HCT116 (cell line): ENCODE results near the gene SELE. TPM values are rescaled to one million over a fixed set of nuclear protein-coding genes. Genes with fewer than 3 reads are reported as not detected.

ENCODE experiments used
- ATAC-seq: fragments of 200-7000 bp; cut with Tn5 transposase; 2 replicates; pipeline ENCODE4 v1.9.1; 2020; ENCODE audit warnings: mild to moderate bottlenecking, moderate library complexity
- BruUV-seq: library from RNA; stranded (reverse); fragments of 400-500 nt; replicated peaks from 2 replicates; lab custom pipeline; 2021; lab: Mats Ljungman, UMichigan
- CTCF ChIA-PET: fragments of 300-600 bp; sonication (Branson Sonifier 250); formaldehyde crosslinking; loops from one replicate; lab custom pipeline; 2021; ENCODE audit warnings: antibody characterized with exemption; lab: Charles Lee
- POLR2A ChIA-PET: fragments of 300-600, 350-600 bp; sonication (Branson Sonifier 250); formaldehyde crosslinking; loops from one replicate; lab custom pipeline; 2021; ENCODE audit warnings: antibody characterized with exemption; lab: Charles Lee
- RAD21 ChIA-PET, 2 experiments: fragments of 300-600 bp; sonication (Branson Sonifier 250); formaldehyde crosslinking; loops; one replicate each; lab custom pipeline; 2023; ENCODE audit warnings: low total read pairs in 2 of 2; ENCODE audit not compliant: uncharacterized antibody in 2 of 2, unreplicated experiment in 2 of 2, low non-redundant PET in 1 of 2; lab: Charles Lee
- DNase-seq: peaks from one replicate; pipeline ENCODE4 v3.0.0-alpha.2; 2010; ENCODE audit warnings: low read depth, low spot score
- H2AFZ ChIP-seq: fragments of 200-600 bp; shearing (Covaris generic), sonication (generic); 2 replicates; pipeline ENCODE4 v1.6.1; 2017; ENCODE audit warnings: low read depth, mixed run types, mixed read lengths, antibody characterized with exemption, low read length; ENCODE audit not compliant: poor library complexity, severe bottlenecking
- H3K27ac ChIP-seq: 2 replicates; pipeline ENCODE4 v1.5.1; 2012; ENCODE audit warnings: low read depth, low read length
- H3K27me3 ChIP-seq: fragments of 200-600 bp; sonication (generic); 2 replicates; pipeline ENCODE4 v1.6.1; 2016; ENCODE audit warnings: mixed run types, low read length, mixed read lengths; ENCODE audit not compliant: insufficient read depth
- H3K36me3 ChIP-seq, 2 experiments: fragments of 200-500 bp in 1 of 2; fragments of 200-600 bp in 1 of 2; sonication (Bioruptor generic) in 1 of 2; sonication (generic) in 1 of 2; 2 replicates each; pipeline versions ENCODE4 v1.5.1 to v1.6.1; 2014 to 2016; ENCODE audit warnings: low read length in 2 of 2, inconsistent platforms in 1 of 2, mixed read lengths in 1 of 2, mixed run types in 1 of 2; ENCODE audit not compliant: insufficient read depth in 2 of 2, control insufficient read depth in 1 of 2
- H3K4me1 ChIP-seq, 2 experiments: fragments of 200-600 bp in 1 of 2; sonication (generic) in 1 of 2; 2 replicates each; pipeline versions ENCODE4 v1.5.1 to v1.6.1; 2012 to 2017; ENCODE audit warnings: low read length in 2 of 2, inconsistent platforms in 1 of 2, mild to moderate bottlenecking in 1 of 2, mixed read lengths in 1 of 2, mixed run types in 1 of 2, moderate library complexity in 1 of 2; ENCODE audit not compliant: insufficient read depth in 2 of 2, control insufficient read depth in 1 of 2
- H3K4me2 ChIP-seq: fragments of 200-600 bp; sonication (generic); 2 replicates; pipeline ENCODE4 v1.6.1; 2017; ENCODE audit warnings: mixed run types, low read length, mixed read lengths
- H3K4me3 ChIP-seq, 2 experiments: fragments of 200-600 bp in 1 of 2; sonication (generic) in 1 of 2; replicated peaks in 1 of 2; 2 replicates each; pipeline ENCODE4 v1.5.1; 2011 to 2016; ENCODE audit warnings: low read length in 2 of 2, control low read depth in 1 of 2, low read depth in 1 of 2, mild to moderate bottlenecking in 1 of 2, mixed read lengths in 1 of 2, mixed run types in 1 of 2
- H3K79me2 ChIP-seq: fragments of 200-600 bp; sonication (generic); 2 replicates; pipeline ENCODE4 v1.6.1; 2017; ENCODE audit warnings: mild to moderate bottlenecking, mixed run types, low read length, moderate library complexity, mixed read lengths; ENCODE audit not compliant: insufficient read depth
- H3K9ac ChIP-seq: fragments of 200-600 bp; sonication (generic); 2 replicates; pipeline ENCODE4 v1.6.1; 2016; ENCODE audit warnings: low read length, mixed read lengths
- H3K9me2 ChIP-seq: fragments of 200-600 bp; sonication (generic), shearing (Covaris generic); 2 replicates; pipeline ENCODE4 v1.6.1; 2017; ENCODE audit warnings: mixed run types, mild to moderate bottlenecking, moderate library complexity; ENCODE audit not compliant: insufficient read depth
- H3K9me3 ChIP-seq, 2 experiments: fragments of 200-500 bp in 1 of 2; fragments of 200-600 bp in 1 of 2; sonication (Bioruptor generic) in 1 of 2; sonication (generic) in 1 of 2; 2 replicates each; pipeline ENCODE4 v1.6.1; 2014 to 2017; ENCODE audit warnings: low read length in 2 of 2, mixed read lengths in 2 of 2, inconsistent platforms in 1 of 2, low read depth in 1 of 2, mild to moderate bottlenecking in 1 of 2, mixed run types in 1 of 2, moderate library complexity in 1 of 2; ENCODE audit not compliant: control insufficient read depth in 1 of 2, insufficient read depth in 1 of 2
- H4K20me1 ChIP-seq: fragments of 200-600 bp; sonication (generic), shearing (Covaris generic); 2 replicates; pipeline ENCODE4 v1.6.1; 2017; ENCODE audit warnings: mixed run types, mild to moderate bottlenecking, moderate library complexity; ENCODE audit not compliant: insufficient read depth
- CEBPB ChIP-seq: IDR thresholded peaks from 2 replicates; pipeline ENCODE4 v1.6.1; 2012; ENCODE audit warnings: low read depth
- EZH2phosphoT487 ChIP-seq: fragments of 200-600 bp; IDR thresholded peaks from 2 replicates; pipeline ENCODE4 v1.6.1; 2018; ENCODE audit warnings: antibody characterized with exemption, borderline replicate concordance
- FOSL1 ChIP-seq: IDR thresholded peaks from 2 replicates; pipeline ENCODE4 v1.6.1; 2012; ENCODE audit warnings: low read depth
- JUND ChIP-seq: IDR thresholded peaks from 2 replicates; pipeline ENCODE4 v1.6.1; 2012
- POLR2A ChIP-seq: IDR thresholded peaks from 2 replicates; pipeline ENCODE4 v1.7.0; 2011; ENCODE audit warnings: borderline replicate concordance; ENCODE audit not compliant: insufficient read depth, insufficient read length; ENCODE audit errors: extremely low read depth
- SIN3A ChIP-seq: IDR thresholded peaks from 2 replicates; pipeline ENCODE4 v1.6.1; 2012; ENCODE audit warnings: low read depth
- SRF ChIP-seq: IDR thresholded peaks from 2 replicates; pipeline ENCODE4 v1.6.1; 2012; ENCODE audit warnings: low read depth
- TCF7L2 ChIP-seq: IDR thresholded peaks from 2 replicates; pipeline ENCODE4 v1.7.0; 2011; ENCODE audit warnings: borderline replicate concordance, inconsistent platforms; ENCODE audit not compliant: insufficient read depth, insufficient read length; ENCODE audit errors: extremely low read depth
- ZNF274 ChIP-seq: fragments of 200-500 bp; sonication (Bioruptor generic); IDR thresholded peaks from 2 replicates; pipeline ENCODE4 v1.6.1; 2014; ENCODE audit warnings: mild to moderate bottlenecking, low read depth, low read length, inconsistent platforms
- intact Hi-C: fragments of 100-400 bp; cut with micrococcal nuclease; formaldehyde crosslinking; loops from 2 replicates; pipeline ENCODE4 v1.10.0; 2022
- total RNA-seq: library from RNA; stranded (reverse); gene quantifications from one replicate; pipeline ENCODE4 v1.2.1, GENCODE V29; 2021; ENCODE audit not compliant: unreplicated experiment
- TF ChIP-seq, protein P1 (sequence below), 3 experiments: fragments of 200-600 bp in 1 of 3; sonication (generic) in 1 of 3; IDR thresholded peaks in 2 of 3; conservative IDR thresholded peaks in 1 of 3; 2 replicates each; pipeline ENCODE4 v1.5.1; 2012 to 2017; ENCODE audit warnings: low read depth in 2 of 3, low read length in 2 of 3, antibody characterized with exemption in 1 of 3, borderline replicate concordance in 1 of 3, control low read depth in 1 of 3, mild to moderate bottlenecking in 1 of 3, mixed read lengths in 1 of 3, mixed run types in 1 of 3, moderate library complexity in 1 of 3; ENCODE audit not compliant: insufficient read depth in 1 of 3
- TF ChIP-seq, protein P2 (sequence below): IDR thresholded peaks from 2 replicates; pipeline ENCODE4 v1.6.1; 2012
- TF ChIP-seq, protein P3 (sequence below): IDR thresholded peaks from 2 replicates; pipeline ENCODE4 v1.6.1; 2012; ENCODE audit warnings: low read depth

The SELE gene
- total RNA-seq, 1 experiment from 2014 or later, result not detected

DNA sequence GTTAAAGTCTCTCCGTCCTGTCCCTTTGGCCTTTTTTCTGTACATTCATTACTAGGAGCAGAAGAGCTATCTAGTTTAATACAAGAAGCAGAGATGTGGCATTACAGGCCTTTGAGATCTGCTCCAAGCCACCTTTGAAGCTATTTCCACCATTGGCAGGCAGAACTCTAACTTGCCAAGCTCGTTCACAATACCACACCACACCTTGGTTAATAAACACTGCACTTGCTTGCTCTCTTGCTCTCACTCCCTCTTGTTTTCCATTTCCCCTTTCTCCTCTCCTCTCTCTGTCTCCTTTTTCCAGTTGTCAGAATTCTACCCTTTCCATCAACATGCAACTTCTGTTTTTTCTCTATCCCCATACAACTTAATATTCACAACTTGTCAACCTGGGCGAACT lies 7.0 kb downstream of the SELE start:
- Histone ChIP-seq H3K4me2 (no peak overlapping the region), H3K4me3 (no peak overlapping the region), H3K27me3 (no peaks in the 10 kb centered on the region), H3K4me1 (no peaks in the 10 kb centered on the region), H3K9me3 (no peaks in the 10 kb centered on the region), H4K20me1 (no peaks in the 10 kb centered on the region), H2AFZ (no peak overlapping the region), H3K36me3 (no peaks in the 10 kb centered on the region), H3K79me2 (no peaks in the 10 kb centered on the region), H3K27ac (no peak overlapping the region), H3K9ac (no peak overlapping the region), H3K9me2 (no peaks in the 10 kb centered on the region)
- no peak for TF ChIP-seq ZNF274
- TF ChIP-seq SRF, result no peak
- TF ChIP-seq JUND, result no peak
- TF ChIP-seq, protein P1, sequence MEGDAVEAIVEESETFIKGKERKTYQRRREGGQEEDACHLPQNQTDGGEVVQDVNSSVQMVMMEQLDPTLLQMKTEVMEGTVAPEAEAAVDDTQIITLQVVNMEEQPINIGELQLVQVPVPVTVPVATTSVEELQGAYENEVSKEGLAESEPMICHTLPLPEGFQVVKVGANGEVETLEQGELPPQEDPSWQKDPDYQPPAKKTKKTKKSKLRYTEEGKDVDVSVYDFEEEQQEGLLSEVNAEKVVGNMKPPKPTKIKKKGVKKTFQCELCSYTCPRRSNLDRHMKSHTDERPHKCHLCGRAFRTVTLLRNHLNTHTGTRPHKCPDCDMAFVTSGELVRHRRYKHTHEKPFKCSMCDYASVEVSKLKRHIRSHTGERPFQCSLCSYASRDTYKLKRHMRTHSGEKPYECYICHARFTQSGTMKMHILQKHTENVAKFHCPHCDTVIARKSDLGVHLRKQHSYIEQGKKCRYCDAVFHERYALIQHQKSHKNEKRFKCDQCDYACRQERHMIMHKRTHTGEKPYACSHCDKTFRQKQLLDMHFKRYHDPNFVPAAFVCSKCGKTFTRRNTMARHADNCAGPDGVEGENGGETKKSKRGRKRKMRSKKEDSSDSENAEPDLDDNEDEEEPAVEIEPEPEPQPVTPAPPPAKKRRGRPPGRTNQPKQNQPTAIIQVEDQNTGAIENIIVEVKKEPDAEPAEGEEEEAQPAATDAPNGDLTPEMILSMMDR (IDR thresholded peaks at IDR 0.05 in 2 of 3, conservative IDR thresholded peaks at IDR 0.05 in 1 of 3; ENCODE audit: borderline replicate concordance in 1 of 3, insufficient read depth in 1 of 3, low read depth in 2 of 3, low read length in 2 of 3), result no peak
- TF ChIP-seq CEBPB, result no peak
- TF ChIP-seq, protein P2, sequence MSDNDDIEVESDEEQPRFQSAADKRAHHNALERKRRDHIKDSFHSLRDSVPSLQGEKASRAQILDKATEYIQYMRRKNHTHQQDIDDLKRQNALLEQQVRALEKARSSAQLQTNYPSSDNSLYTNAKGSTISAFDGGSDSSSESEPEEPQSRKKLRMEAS, result no peak
- no peak for TF ChIP-seq FOSL1
- TF ChIP-seq POLR2A, result no peak
- no peak for TF ChIP-seq SIN3A
- no peak for TF ChIP-seq EZH2phosphoT487
- no peak for TF ChIP-seq TCF7L2
- TF ChIP-seq, protein P3, sequence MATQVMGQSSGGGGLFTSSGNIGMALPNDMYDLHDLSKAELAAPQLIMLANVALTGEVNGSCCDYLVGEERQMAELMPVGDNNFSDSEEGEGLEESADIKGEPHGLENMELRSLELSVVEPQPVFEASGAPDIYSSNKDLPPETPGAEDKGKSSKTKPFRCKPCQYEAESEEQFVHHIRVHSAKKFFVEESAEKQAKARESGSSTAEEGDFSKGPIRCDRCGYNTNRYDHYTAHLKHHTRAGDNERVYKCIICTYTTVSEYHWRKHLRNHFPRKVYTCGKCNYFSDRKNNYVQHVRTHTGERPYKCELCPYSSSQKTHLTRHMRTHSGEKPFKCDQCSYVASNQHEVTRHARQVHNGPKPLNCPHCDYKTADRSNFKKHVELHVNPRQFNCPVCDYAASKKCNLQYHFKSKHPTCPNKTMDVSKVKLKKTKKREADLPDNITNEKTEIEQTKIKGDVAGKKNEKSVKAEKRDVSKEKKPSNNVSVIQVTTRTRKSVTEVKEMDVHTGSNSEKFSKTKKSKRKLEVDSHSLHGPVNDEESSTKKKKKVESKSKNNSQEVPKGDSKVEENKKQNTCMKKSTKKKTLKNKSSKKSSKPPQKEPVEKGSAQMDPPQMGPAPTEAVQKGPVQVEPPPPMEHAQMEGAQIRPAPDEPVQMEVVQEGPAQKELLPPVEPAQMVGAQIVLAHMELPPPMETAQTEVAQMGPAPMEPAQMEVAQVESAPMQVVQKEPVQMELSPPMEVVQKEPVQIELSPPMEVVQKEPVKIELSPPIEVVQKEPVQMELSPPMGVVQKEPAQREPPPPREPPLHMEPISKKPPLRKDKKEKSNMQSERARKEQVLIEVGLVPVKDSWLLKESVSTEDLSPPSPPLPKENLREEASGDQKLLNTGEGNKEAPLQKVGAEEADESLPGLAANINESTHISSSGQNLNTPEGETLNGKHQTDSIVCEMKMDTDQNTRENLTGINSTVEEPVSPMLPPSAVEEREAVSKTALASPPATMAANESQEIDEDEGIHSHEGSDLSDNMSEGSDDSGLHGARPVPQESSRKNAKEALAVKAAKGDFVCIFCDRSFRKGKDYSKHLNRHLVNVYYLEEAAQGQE, result no peak
- intact Hi-C loops, result no loop called here
- no TSS peak for BruUV-seq
- RAD21 ChIA-PET, result no interaction called here
- CTCF ChIA-PET, result no interaction called here
- DNase-seq (no peak), ATAC-seq (no peak)
- POLR2A ChIA-PET, result no interaction called here
